GM23338 (cell line): ENCODE results near the gene RPL31. TPM values are rescaled to one million over a fixed set of nuclear protein-coding genes. Genes with fewer than 3 reads are reported as not detected.

Experiments used
- ATAC-seq: fragments of 200-7000 bp; cut with Tn5 transposase; 3 replicates; pipeline ENCODE4 v1.9.1; 2020
- DNase-seq: peaks from one replicate; pipeline ENCODE4 v3.0.0-alpha.2; 2015; ENCODE audit warnings: low spot score
- H2AFZ ChIP-seq: fragments of 200-600 bp; sonication (generic); 2 replicates; pipeline ENCODE4 v1.8.0; 2016; ENCODE audit warnings: antibody characterized with exemption, mild to moderate bottlenecking, moderate library complexity
- H3F3A ChIP-seq: fragments of 200-600 bp; sonication (generic); replicated peaks from 2 replicates; pipeline ENCODE4 v1.8.0; 2017; ENCODE audit warnings: antibody characterized with exemption, mixed run types, low read depth
- H3K27ac ChIP-seq: fragments of 200-600 bp; sonication (generic); 2 replicates; pipeline ENCODE4 v1.6.1; 2016; ENCODE audit warnings: low read depth
- H3K27me3 ChIP-seq: fragments of 200-600 bp; sonication (generic); 2 replicates; pipeline ENCODE4 v1.8.0; 2016; ENCODE audit warnings: mild to moderate bottlenecking, mixed run types, moderate library complexity; ENCODE audit not compliant: insufficient read depth
- H3K36me3 ChIP-seq: fragments of 200-600 bp; sonication (generic); 2 replicates; pipeline ENCODE4 v1.8.0; 2016; ENCODE audit warnings: mild to moderate bottlenecking; ENCODE audit not compliant: insufficient read depth
- H3K4me1 ChIP-seq: fragments of 200-600 bp; sonication (generic); 2 replicates; pipeline ENCODE4 v1.8.0; 2016; ENCODE audit warnings: mild to moderate bottlenecking, moderate library complexity; ENCODE audit not compliant: insufficient read depth
- H3K4me2 ChIP-seq: fragments of 200-600 bp; sonication (generic); 2 replicates; pipeline ENCODE4 v1.7.1; 2017; ENCODE audit warnings: mixed run types
- H3K4me3 ChIP-seq: fragments of 200-600 bp; sonication (generic); 2 replicates; pipeline ENCODE4 v1.6.1; 2016; ENCODE audit warnings: mixed run types
- H3K79me2 ChIP-seq: fragments of 200-600 bp; sonication (generic); replicated peaks from 2 replicates; pipeline ENCODE4 v1.8.0; 2017; ENCODE audit warnings: mild to moderate bottlenecking; ENCODE audit not compliant: insufficient read depth
- H3K9me2 ChIP-seq: fragments of 200-600 bp; sonication (generic); 2 replicates; pipeline ENCODE4 v1.8.0; 2017; ENCODE audit not compliant: insufficient read depth
- H4K20me1 ChIP-seq: fragments of 200-600 bp; sonication (generic); replicated peaks from 2 replicates; pipeline ENCODE4 v1.8.0; 2017; ENCODE audit warnings: mild to moderate bottlenecking; ENCODE audit not compliant: insufficient read depth
- H3K27ac Mint-ChIP-seq: 2 replicates; pipeline ENCODE4 v1.8.0; 2020; ENCODE audit warnings: inconsistent platforms, mild to moderate bottlenecking, moderate library complexity, mixed read lengths
- H3K27me3 Mint-ChIP-seq: 3 replicates; pipeline ENCODE4 v1.8.0; 2022; ENCODE audit warnings: low read depth, mild to moderate bottlenecking, moderate library complexity, mixed read lengths, inconsistent platforms; ENCODE audit not compliant: insufficient read depth, poor library complexity
- H3K36me3 Mint-ChIP-seq: 3 replicates; pipeline ENCODE4 v1.8.0; 2021; ENCODE audit warnings: low read depth, mild to moderate bottlenecking, inconsistent platforms, moderate library complexity, mixed read lengths
- H3K4me1 Mint-ChIP-seq: 3 replicates; pipeline ENCODE4 v1.8.0; 2020; ENCODE audit warnings: mild to moderate bottlenecking, inconsistent platforms, mixed read lengths
- H3K4me3 Mint-ChIP-seq: 3 replicates; pipeline ENCODE4 v1.8.0; 2021; ENCODE audit warnings: moderate library complexity, mild to moderate bottlenecking, inconsistent platforms, mixed read lengths
- H3K9me3 Mint-ChIP-seq: 3 replicates; pipeline ENCODE4 v1.8.0; 2020; ENCODE audit warnings: moderate library complexity, mild to moderate bottlenecking, inconsistent platforms, mixed read lengths
- CREB1 ChIP-seq: fragments of 250-450 bp; sonication (Bioruptor Pico); IDR thresholded peaks from 2 replicates; pipeline ENCODE4 v1.5.0; 2020; ENCODE audit warnings: low read depth, mild to moderate bottlenecking, moderate library complexity
- CTCF ChIP-seq, 2 experiments: fragments of 200-600 bp in 1 of 2; sonication (generic) in 1 of 2; conservative IDR thresholded peaks; 2 replicates each; pipeline versions ENCODE4 v1.5.1 to v1.6.1; 2016 to 2017; ENCODE audit warnings: antibody characterized with exemption in 2 of 2, low read depth in 2 of 2, mild to moderate bottlenecking in 2 of 2, moderate library complexity in 1 of 2
- ETS1 ChIP-seq: IDR thresholded peaks from 2 replicates; pipeline ENCODE4 v1.6.1; 2016; ENCODE audit warnings: antibody characterized with exemption
- EZH2 ChIP-seq: fragments of 200-600 bp; sonication (generic); IDR thresholded peaks from one replicate; pipeline ENCODE4 v1.8.0; 2017; ENCODE audit warnings: antibody characterized with exemption, mild to moderate bottlenecking, low read depth; ENCODE audit not compliant: unreplicated experiment
- EZH2phosphoT487 ChIP-seq: fragments of 200-600 bp; sonication (generic); IDR thresholded peaks from one replicate; pipeline ENCODE4 v1.8.1; 2018; ENCODE audit warnings: antibody characterized with exemption; ENCODE audit not compliant: unreplicated experiment
- JUNB ChIP-seq: IDR thresholded peaks from one replicate; pipeline ENCODE4 v1.6.1; 2016; ENCODE audit warnings: antibody characterized with exemption; ENCODE audit not compliant: unreplicated experiment
- NANOG ChIP-seq: IDR thresholded peaks from 2 replicates; pipeline ENCODE4 v1.6.1; 2016; ENCODE audit warnings: antibody characterized with exemption, borderline replicate concordance
- POLR2AphosphoS5 ChIP-seq: IDR thresholded peaks from 2 replicates; pipeline ENCODE4 v1.6.1; 2016; ENCODE audit warnings: antibody characterized with exemption, low read depth
- REST ChIP-seq: IDR thresholded peaks from one replicate; pipeline ENCODE4 v1.6.1; 2018; ENCODE audit warnings: antibody characterized with exemption; ENCODE audit not compliant: unreplicated experiment
- STAT1 ChIP-seq: IDR thresholded peaks from one replicate; pipeline ENCODE4 v1.6.1; 2016; ENCODE audit warnings: antibody characterized with exemption; ENCODE audit not compliant: unreplicated experiment
- ZNF114 ChIP-seq: fragments of 250-450 bp; sonication (Bioruptor Pico); IDR thresholded peaks from 2 replicates; pipeline ENCODE4 v1.5.0; 2020; ENCODE audit warnings: mild to moderate bottlenecking, moderate library complexity
- ZNF331 ChIP-seq: fragments of 250-450 bp; sonication (Bioruptor Pico); IDR thresholded peaks from 2 replicates; pipeline ENCODE4 v1.5.0; 2020; ENCODE audit warnings: low read depth, mild to moderate bottlenecking, moderate library complexity
- ZNF462 ChIP-seq: fragments of 250-450 bp; sonication (Bioruptor Pico); IDR thresholded peaks from 2 replicates; pipeline ENCODE4 v1.5.0; 2020; ENCODE audit warnings: mild to moderate bottlenecking, moderate library complexity
- polyA plus RNA-seq: library from polyadenylated mRNA; unstranded; fragments of >200 nt; fragmentation: Nextera tagmentation; extraction: Ambion mirVana; gene quantifications from 2 replicates; pipeline ENCODE4 v1.2.1, GENCODE V29; 2016
- total RNA-seq: library from RNA; depleted of rRNA; stranded (reverse); fragments of >200 nt; shearing (Covaris generic); gene quantifications from 2 replicates; pipeline ENCODE4 v1.2.3, GENCODE V29; 2014

Gene RPL31
- total and polyA plus RNA-seq, 2 experiments from 2014 or later: 819 to 3,213 TPM

GRCh38 chr2:101017371-101017770 is 15.3 kb downstream of the RPL31 start:
- H3K27me3 Mint-ChIP-seq: peaks cover 1% of the 10 kb centered on the region
- no peaks in the 10 kb centered on the region for H3K4me1 ChIP-seq
- H4K20me1 ChIP-seq: peaks cover 7% of the 10 kb centered on the region; the same call in 1 of the 2 replicates
- H3K79me2 ChIP-seq: no peaks in the 10 kb centered on the region
- TF ChIP-seq EZH2phosphoT487 (no peak), JUNB (no peak), CTCF (conservative IDR thresholded peaks at IDR 0.05; ENCODE audit: low read depth in 2 of 2) (no peak), EZH2 (no peak), NANOG (no peak), REST (no peak), ZNF114 (CRISPR knock-in tag) (no peak), CREB1 (CRISPR knock-in tag) (no peak), POLR2AphosphoS5 (no peak), STAT1 (no peak), ZNF331 (CRISPR knock-in tag) (no peak), ETS1 (no peak), ZNF462 (CRISPR knock-in tag) (no peak)
- no peaks in the 10 kb centered on the region for H3F3A ChIP-seq
- no peak overlapping the region for H3K4me3 Mint-ChIP-seq
- H3K4me1 Mint-ChIP-seq: no peaks in the 10 kb centered on the region
- H3K36me3 Mint-ChIP-seq: peaks cover 66% of the 10 kb centered on the region
- no peak overlapping the region for H3K27ac Mint-ChIP-seq
- H3K9me2 ChIP-seq: no peaks in the 10 kb centered on the region
- 0 out of 2 replicates have a peak, but pooled peaks cover 5% of the 10 kb centered on the region for H3K36me3 ChIP-seq
- H3K4me3 ChIP-seq: no peak overlapping the region
- H2AFZ ChIP-seq: no peak overlapping the region
- ATAC-seq (no peak), DNase-seq (no peak)
- H3K9me3 Mint-ChIP-seq: no peaks in the 10 kb centered on the region; the same call in 2 of the 3 replicates
- no peak overlapping the region for H3K4me2 ChIP-seq
- H3K27ac ChIP-seq: no peak overlapping the region
- no peaks in the 10 kb centered on the region for H3K27me3 ChIP-seq
